ENCODE data around the gene PAMR1. TPM values are rescaled to one million over a fixed set of nuclear protein-coding genes. Genes with fewer than 3 reads are reported as not detected.

PAMR1 gene
- total RNA-seq, 4 donors from 2014 or later: 2.6 to 15.6 (median 6.0) TPM

- no peak for TF ChIP-seq CTCF (IDR thresholded peaks at IDR 0.05; ENCODE audit: low read depth)
Observed at GRCh38 chr11:35524780-35525179, 636 bp downstream of the PAMR1 start.

GRCh38 chr11:35523861-35524260 is 1.6 kb downstream of the PAMR1 start:
- no peak for TF ChIP-seq CTCF (IDR thresholded peaks at IDR 0.05; ENCODE audit: low read depth)

- TF ChIP-seq CTCF (IDR thresholded peaks at IDR 0.05; ENCODE audit: low read depth): no peak
Observed at GRCh38 chr11:35523331-35523768, 2.1 kb downstream of the PAMR1 start.

- TF ChIP-seq CTCF (IDR thresholded peaks at IDR 0.05; ENCODE audit: low read depth): no peak
Observed at GRCh38 chr11:35520376-35520775, 5.0 kb downstream of the PAMR1 start.

- TF ChIP-seq CTCF (IDR thresholded peaks at IDR 0.05; ENCODE audit: low read depth): no peak
Observed at GRCh38 chr11:35518766-35519165, 6.7 kb downstream of the PAMR1 start.

GRCh38 chr11:35517481-35517880 is 7.9 kb downstream of the PAMR1 start:
- no peak for TF ChIP-seq CTCF (IDR thresholded peaks at IDR 0.05; ENCODE audit: low read depth)

GRCh38 chr11:35516403-35516802 is 9.0 kb downstream of the PAMR1 start:
- no peak for TF ChIP-seq CTCF (IDR thresholded peaks at IDR 0.05; ENCODE audit: low read depth)
